Trophoblast cell (in vitro differentiated cells and primary cell): Measurements from ENCODE around the gene BABAM2.

ENCODE experiments used
- DNase-seq, 2 donors: peaks; one replicate each; pipeline ENCODE4 v3.0.0-alpha.2; 2016
- H2AFZ ChIP-seq: 2 replicates; pipeline ENCODE4 v1.6.1; 2013; ENCODE audit warnings: low read length, moderate library complexity, mild to moderate bottlenecking; ENCODE audit not compliant: insufficient read depth, poor library complexity
- H2AK5ac ChIP-seq: 2 replicates; pipeline ENCODE4 v1.6.1; 2013; ENCODE audit warnings: mild to moderate bottlenecking, low read length
- H2BK120ac ChIP-seq: 2 replicates; pipeline ENCODE4 v1.6.1; 2013; ENCODE audit warnings: low read length, mild to moderate bottlenecking, moderate library complexity; ENCODE audit not compliant: insufficient read depth, poor library complexity
- H2BK12ac ChIP-seq: 2 replicates; pipeline ENCODE4 v1.6.1; 2013; ENCODE audit warnings: mild to moderate bottlenecking, low read length, moderate library complexity
- H2BK5ac ChIP-seq: 2 replicates; pipeline ENCODE4 v1.6.1; 2013; ENCODE audit warnings: low read length, low read depth, moderate library complexity, mild to moderate bottlenecking; ENCODE audit not compliant: poor library complexity
- H3K14ac ChIP-seq: 2 replicates; pipeline ENCODE4 v1.6.1; 2013; ENCODE audit warnings: mild to moderate bottlenecking, low read length
- H3K18ac ChIP-seq: 2 replicates; pipeline ENCODE4 v1.6.1; 2013; ENCODE audit warnings: mild to moderate bottlenecking, low read length
- H3K23ac ChIP-seq: 2 replicates; pipeline ENCODE4 v1.6.1; 2013; ENCODE audit warnings: low read length
- H3K27ac ChIP-seq: 2 replicates; pipeline ENCODE4 v1.5.1; 2013; ENCODE audit warnings: low read depth, mild to moderate bottlenecking, inconsistent platforms, low read length, moderate library complexity
- H3K27me3 ChIP-seq: 2 replicates; pipeline ENCODE4 v1.6.1; 2013; ENCODE audit warnings: inconsistent platforms, mild to moderate bottlenecking, low read length, moderate library complexity; ENCODE audit not compliant: insufficient read depth
- H3K36me3 ChIP-seq, 2 experiments: 1 replicate in 1 of 2; 2 replicates in 1 of 2; pipeline ENCODE4 v1.6.1; 2013; ENCODE audit warnings: low read length in 2 of 2, mild to moderate bottlenecking in 2 of 2, moderate library complexity in 1 of 2; ENCODE audit not compliant: insufficient read depth in 2 of 2, control insufficient read depth in 1 of 2
- H3K4ac ChIP-seq: 2 replicates; pipeline ENCODE4 v1.6.1; 2013; ENCODE audit warnings: low read depth, mild to moderate bottlenecking, low read length, moderate library complexity
- H3K4me1 ChIP-seq, 2 experiments: 1 replicate in 1 of 2; 2 replicates in 1 of 2; pipeline ENCODE4 v1.6.1; 2013; ENCODE audit warnings: low read length in 2 of 2, mild to moderate bottlenecking in 2 of 2, moderate library complexity in 1 of 2; ENCODE audit not compliant: insufficient read depth in 2 of 2, control insufficient read depth in 1 of 2
- H3K4me2 ChIP-seq: 2 replicates; pipeline ENCODE4 v1.6.1; 2013; ENCODE audit warnings: inconsistent platforms, mild to moderate bottlenecking, low read length, moderate library complexity
- H3K4me3 ChIP-seq: 2 replicates; pipeline ENCODE4 v1.5.1; 2013; ENCODE audit warnings: mild to moderate bottlenecking, low read depth, low read length, inconsistent platforms
- H3K79me1 ChIP-seq: one replicate; pipeline ENCODE4 v1.6.1; 2013; ENCODE audit warnings: low read length
- H3K79me2 ChIP-seq: 2 replicates; pipeline ENCODE4 v1.6.1; 2013; ENCODE audit warnings: low read length, mild to moderate bottlenecking; ENCODE audit not compliant: control insufficient read depth, insufficient read depth, poor library complexity
- H3K9ac ChIP-seq: 2 replicates; pipeline ENCODE4 v1.6.1; 2013; ENCODE audit warnings: mild to moderate bottlenecking, low read length
- H3K9me3 ChIP-seq: 2 replicates; pipeline ENCODE4 v1.6.1; 2013; ENCODE audit warnings: low read depth, mild to moderate bottlenecking, control low read depth, inconsistent platforms, low read length; ENCODE audit not compliant: insufficient read depth
- H4K12ac ChIP-seq: 2 replicates; pipeline ENCODE4 v1.6.1; 2013; ENCODE audit warnings: low read depth, mild to moderate bottlenecking, low read length, moderate library complexity
- H4K8ac ChIP-seq: 2 replicates; pipeline ENCODE4 v1.6.1; 2013; ENCODE audit warnings: low read depth, mild to moderate bottlenecking, low read length, moderate library complexity
- H4K91ac ChIP-seq: one replicate; pipeline ENCODE4 v1.6.1; 2013; ENCODE audit warnings: low read depth, mild to moderate bottlenecking, low read length, moderate library complexity
- WGBS: extraction: QIAGEN DNeasy Blood & Tissue Kit; methylation state at CpG from one replicate; pipeline ENCODE4 v1.1.7; 2013; ENCODE audit warnings: missing lambda C conversion rate; ENCODE audit not compliant: insufficient read length, insufficient coverage; ENCODE audit errors: extremely low coverage; 5-methylcytosine and 5-hydroxymethylcytosine counted together

Gene BABAM2

GRCh38 chr2:28188436-28188835, 297.9 kb downstream of the BABAM2 start:
- no peak overlapping the region for H3K27ac ChIP-seq
- H3K14ac ChIP-seq: no peak overlapping the region
- no peak overlapping the region for H2BK12ac ChIP-seq
- H3K23ac ChIP-seq: no peak overlapping the region
- H2BK5ac ChIP-seq: no peak overlapping the region
- no peak overlapping the region for H2AK5ac ChIP-seq
- H4K8ac ChIP-seq: no peak overlapping the region
- H3K4me1 ChIP-seq: peaks cover 0 to 2% of the 10 kb centered on the region in 2 experiments
- no peaks in the 10 kb centered on the region for H3K36me3 ChIP-seq
- no CpG with 5 or more reads among the region's 4 CpGs for WGBS
- no peak overlapping the region for H4K91ac ChIP-seq
- H2AFZ ChIP-seq: no peak overlapping the region
- no peak overlapping the region for H4K12ac ChIP-seq
- no peak overlapping the region for H3K4me3 ChIP-seq
- no peak overlapping the region for H3K9ac ChIP-seq
- no peak overlapping the region for H3K4me2 ChIP-seq
- peak; percentile 83 to 97 for DNase-seq
- H3K79me1 ChIP-seq: no peaks in the 10 kb centered on the region
- no peak overlapping the region for H3K18ac ChIP-seq
- no peaks in the 10 kb centered on the region for H3K27me3 ChIP-seq
- H2BK120ac ChIP-seq: no peak overlapping the region
- H3K9me3 ChIP-seq: no peaks in the 10 kb centered on the region
- no peaks in the 10 kb centered on the region for H3K79me2 ChIP-seq
- H3K4ac ChIP-seq: no peak overlapping the region

GRCh38 chr2:28193630-28194403, 303.3 kb downstream of the BABAM2 start:
- Histone ChIP-seq H3K9me3 (no peaks in the 10 kb centered on the region), H2BK12ac (no peak overlapping the region), H3K4me2 (no peak overlapping the region), H3K36me3 (no peaks in the 10 kb centered on the region), H3K27ac (no peak overlapping the region), H3K79me2 (no peaks in the 10 kb centered on the region), H2AK5ac (no peak overlapping the region), H4K12ac (no peak overlapping the region), H3K4me3 (no peak overlapping the region), H2BK5ac (no peak overlapping the region), H4K8ac (no peak overlapping the region), H3K4ac (no peak overlapping the region), H3K79me1 (no peaks in the 10 kb centered on the region), H3K23ac (no peak overlapping the region), H3K9ac (no peak overlapping the region), H2BK120ac (no peak overlapping the region), H3K4me1 (peaks cover 0 to 1% of the 10 kb centered on the region in 2 experiments), H3K27me3 (no peaks in the 10 kb centered on the region), H2AFZ (no peak overlapping the region), H4K91ac (no peak overlapping the region), H3K14ac (no peak overlapping the region), H3K18ac (no peak overlapping the region)
- no peak for DNase-seq
- no CpG with 5 or more reads among the region's 10 CpGs for WGBS

GRCh38 chr2:28199995-28200679, 309.6 kb downstream of the BABAM2 start:
- Histone ChIP-seq H3K27me3 (no peaks in the 10 kb centered on the region), H4K91ac (no peak overlapping the region), H3K79me2 (no peaks in the 10 kb centered on the region), H3K9ac (no peak overlapping the region), H2BK12ac (no peak overlapping the region), H2AFZ (no peak overlapping the region), H3K4me3 (no peak overlapping the region), H4K12ac (no peak overlapping the region), H2AK5ac (no peak overlapping the region), H3K4me2 (no peak overlapping the region), H3K18ac (no peak overlapping the region), H3K27ac (no peak overlapping the region), H3K4ac (no peak overlapping the region), H3K14ac (no peak overlapping the region), H2BK120ac (no peak overlapping the region), H3K9me3 (no peaks in the 10 kb centered on the region), H3K36me3 (no peaks in the 10 kb centered on the region), H4K8ac (no peak overlapping the region), H3K4me1 (no peaks in the 10 kb centered on the region), H3K79me1 (no peaks in the 10 kb centered on the region), H3K23ac (no peak overlapping the region), H2BK5ac (no peak overlapping the region)
- WGBS: no CpG with 5 or more reads among the region's 2 CpGs
- no peak for DNase-seq

GRCh38 chr2:28201671-28202180, 311.2 kb downstream of the BABAM2 start:
- no peak overlapping the region for H4K8ac ChIP-seq
- no peaks in the 10 kb centered on the region for H3K36me3 ChIP-seq
- no peak overlapping the region for H3K4me2 ChIP-seq
- H3K27me3 ChIP-seq: no peaks in the 10 kb centered on the region
- H2BK5ac ChIP-seq: no peak overlapping the region
- H3K9ac ChIP-seq: no peak overlapping the region
- no peak overlapping the region for H3K23ac ChIP-seq
- no peak overlapping the region for H3K18ac ChIP-seq
- H2BK120ac ChIP-seq: no peak overlapping the region
- no peaks in the 10 kb centered on the region for H3K79me1 ChIP-seq
- DNase-seq: no peak
- H4K12ac ChIP-seq: no peak overlapping the region
- no peak overlapping the region for H2AK5ac ChIP-seq
- no peak overlapping the region for H3K4ac ChIP-seq
- no peak overlapping the region for H4K91ac ChIP-seq
- no peaks in the 10 kb centered on the region for H3K4me1 ChIP-seq
- H3K27ac ChIP-seq: no peak overlapping the region
- no CpG with 5 or more reads among the region's 7 CpGs for WGBS
- H3K79me2 ChIP-seq: no peaks in the 10 kb centered on the region
- H2BK12ac ChIP-seq: no peak overlapping the region
- no peak overlapping the region for H3K14ac ChIP-seq
- H3K9me3 ChIP-seq: no peaks in the 10 kb centered on the region
- H2AFZ ChIP-seq: no peak overlapping the region
- no peak overlapping the region for H3K4me3 ChIP-seq
